HG02623 (cell line): ENCODE data around the gene TRIM68.

Source experiments
- ATAC-seq: cut with Tn5 transposase; IDR thresholded peaks from one replicate; pipeline ENCODE4 v1.9.1; 2021; ENCODE audit warnings: moderate library complexity; ENCODE audit not compliant: unreplicated experiment

TRIM68 gene

GRCh38 chr11:4606231-4607015 is 1.6 kb downstream of the TRIM68 start:
- ATAC-seq: no peak

DNA sequence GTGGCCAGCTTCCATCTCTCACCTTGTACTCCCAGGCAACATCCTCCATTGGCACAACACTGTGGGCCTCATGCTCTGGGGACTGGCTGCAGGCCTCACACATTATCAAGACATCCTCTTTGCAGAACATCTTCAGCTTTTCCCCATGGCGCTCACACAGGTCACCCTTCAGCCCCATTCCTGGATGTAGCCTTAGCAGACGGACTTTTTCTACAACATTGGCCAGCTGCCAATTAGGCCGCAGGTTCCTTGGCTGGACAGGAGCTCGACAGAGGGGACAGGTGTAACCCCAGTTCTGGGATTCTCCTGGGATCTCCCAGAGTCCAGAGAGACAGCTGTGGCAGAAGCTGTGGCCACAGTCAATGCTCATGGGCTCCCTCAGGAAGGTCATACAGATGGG is 3.0 kb downstream of the TRIM68 start:
- no peak for ATAC-seq

DNA sequence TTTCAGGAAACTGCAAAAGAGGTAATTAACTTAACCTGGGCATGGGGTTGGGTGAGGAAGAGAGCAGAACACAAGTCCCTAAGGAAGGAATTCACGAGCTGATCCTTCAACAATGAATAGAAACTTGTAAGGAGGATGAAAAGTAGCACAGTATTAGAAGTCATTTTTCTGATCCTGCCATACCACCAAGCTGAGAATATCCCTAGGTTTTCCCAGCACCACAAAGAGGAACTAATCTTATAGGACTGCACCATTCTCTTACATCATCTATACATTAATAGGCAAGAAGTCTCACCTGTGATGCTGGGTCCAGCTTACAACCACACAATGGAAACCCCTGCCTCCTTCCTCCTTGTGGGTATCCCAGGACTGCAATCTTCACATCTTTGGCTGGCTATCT is 14.3 kb downstream of the TRIM68 start, which contains the start of gene OR52I1:
OR52I1 (plus strand) TSS at position 301 of the 400 bp plus-strand sequence; CDS start at position 301, 0 bp downstream.
- ATAC-seq: no peak

DNA sequence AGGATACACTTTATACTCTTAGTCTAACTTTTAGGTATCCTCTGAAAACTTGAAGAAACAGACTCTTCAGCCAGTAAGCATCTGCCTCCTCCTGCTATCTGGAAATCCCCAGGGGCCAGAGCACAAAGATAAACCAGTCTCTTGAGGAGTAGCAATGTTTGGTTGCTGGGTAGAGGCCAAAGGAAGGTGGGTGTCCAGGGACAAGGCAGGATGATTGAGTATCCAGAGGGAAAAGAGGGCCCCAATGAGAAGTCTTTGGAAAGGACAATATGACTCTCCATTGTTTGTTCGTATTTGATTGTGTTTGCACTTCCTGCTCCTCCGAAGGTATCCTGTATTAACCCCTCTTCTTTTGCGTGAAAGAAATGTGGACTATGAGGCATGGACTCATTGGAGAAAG is 19.0 kb downstream of the TRIM68 start:
- no peak for ATAC-seq

GRCh38 chr11:4581443-4581842 is 26.6 kb downstream of the TRIM68 start, which contains the start of gene OR52I2:
TSS of gene OR52I2 (plus strand) at chr11:4581743.
- no peak for ATAC-seq

GRCh38 chr11:4580124-4580523 is 27.9 kb downstream of the TRIM68 start:
- no peak for ATAC-seq

GRCh38 chr11:4578624-4579023 is 29.4 kb downstream of the TRIM68 start:
- no peak for ATAC-seq

GRCh38 chr11:4577761-4578160 is 30.3 kb downstream of the TRIM68 start:
- no peak for ATAC-seq

DNA sequence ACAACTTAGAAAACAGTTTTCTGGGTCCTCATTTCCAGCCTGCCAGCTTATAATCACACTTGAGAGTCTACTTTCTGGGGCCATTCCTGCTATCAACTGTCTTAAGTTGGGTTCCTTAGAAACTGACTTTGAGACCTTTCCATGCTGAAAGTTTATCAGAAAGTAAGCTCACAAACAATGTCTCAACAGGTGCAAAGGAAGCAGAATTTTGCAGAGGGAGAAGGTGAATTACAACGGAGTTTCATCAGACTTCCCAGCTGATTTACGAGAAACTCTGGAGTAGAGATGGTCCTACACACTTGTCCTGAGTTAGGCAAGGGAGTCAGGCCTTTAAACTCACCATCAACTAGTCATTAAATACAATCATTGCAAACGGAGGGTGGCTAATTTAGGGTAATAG is 31.2 kb downstream of the TRIM68 start:
- ATAC-seq: no peak

GRCh38 chr11:4569075-4569474 is 39.0 kb downstream of the TRIM68 start:
- no peak for ATAC-seq

DNA sequence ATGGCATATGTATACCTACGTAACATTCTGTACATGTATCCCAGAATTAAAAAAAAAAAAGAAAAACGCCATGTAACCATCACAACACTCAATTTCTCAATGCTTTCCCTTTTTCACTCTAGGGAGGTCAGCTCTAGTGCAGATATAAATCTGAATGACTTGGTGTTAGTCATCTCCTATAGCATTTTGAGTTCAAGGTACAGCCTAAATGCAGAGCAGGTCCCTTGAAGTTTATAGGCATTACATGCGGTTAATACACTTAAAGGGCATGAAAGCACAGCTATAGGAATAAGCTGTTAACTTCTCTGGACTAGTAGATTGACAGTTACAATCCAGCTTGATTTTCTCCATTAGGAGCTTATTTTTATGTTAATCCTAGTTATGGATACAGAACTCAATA is 42.7 kb downstream of the TRIM68 start:
- ATAC-seq: no peak

- no peak for ATAC-seq
Observed at GRCh38 chr11:4560467-4560866, 47.6 kb downstream of the TRIM68 start.

DNA sequence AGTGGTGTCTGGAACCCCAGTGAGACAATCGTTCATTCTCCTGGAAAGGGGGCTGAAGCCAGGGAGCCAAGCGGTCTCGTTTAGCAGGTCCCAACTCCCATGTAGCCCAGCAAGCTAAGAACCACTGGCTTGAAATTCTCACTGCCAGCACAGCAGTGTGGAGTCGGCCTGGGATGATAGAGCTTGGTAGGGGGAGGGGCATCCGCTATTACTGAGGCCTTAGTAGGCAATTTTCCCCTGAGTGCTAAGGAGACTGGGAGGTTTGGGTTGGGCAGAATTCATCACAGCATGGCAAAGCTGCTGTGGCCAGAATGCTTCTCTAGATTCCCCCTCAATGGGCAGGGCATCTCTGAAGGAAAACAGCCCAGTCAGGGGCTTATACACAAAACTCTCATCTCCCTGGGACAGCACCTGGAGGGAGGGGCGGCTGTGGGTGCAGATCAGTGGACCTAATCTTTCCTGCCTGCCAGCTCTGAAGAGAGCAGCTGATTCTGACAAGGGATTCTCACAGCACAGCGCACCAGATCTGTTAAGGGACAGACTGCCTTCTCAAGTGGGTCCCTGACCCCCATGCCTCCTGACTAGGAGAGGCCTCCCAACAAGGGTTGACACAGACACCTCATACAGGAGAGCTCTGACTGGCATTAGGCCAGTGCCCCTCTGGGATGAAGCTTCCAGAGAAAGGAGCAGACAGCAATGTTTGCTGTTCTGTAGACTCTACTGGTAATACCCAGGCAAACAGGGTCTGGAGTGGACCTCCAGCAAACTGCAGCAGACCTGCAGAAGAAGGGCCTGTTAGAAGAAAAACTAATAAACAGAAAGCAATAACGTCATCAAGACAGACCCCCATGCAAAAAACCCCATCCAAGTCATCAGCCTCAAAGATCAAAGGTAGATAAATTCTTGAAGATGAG is 48.2 kb downstream of the TRIM68 start:
- no peak for ATAC-seq

GRCh38 chr11:4551346-4551979 is 56.6 kb downstream of the TRIM68 start:
- no peak for ATAC-seq
